ENCODE data around the gene IQCN. TPM values are rescaled to one million over a fixed set of nuclear protein-coding genes. Genes with fewer than 3 reads are reported as not detected.

The IQCN gene
- total and polyA plus RNA-seq, 10 of the 15 experiments (the other 5 are each of a cell fraction or from before 2014, with no cell fraction given), result 0.01 to 0.54 (median 0.23) TPM; not detected in 3

DNA sequence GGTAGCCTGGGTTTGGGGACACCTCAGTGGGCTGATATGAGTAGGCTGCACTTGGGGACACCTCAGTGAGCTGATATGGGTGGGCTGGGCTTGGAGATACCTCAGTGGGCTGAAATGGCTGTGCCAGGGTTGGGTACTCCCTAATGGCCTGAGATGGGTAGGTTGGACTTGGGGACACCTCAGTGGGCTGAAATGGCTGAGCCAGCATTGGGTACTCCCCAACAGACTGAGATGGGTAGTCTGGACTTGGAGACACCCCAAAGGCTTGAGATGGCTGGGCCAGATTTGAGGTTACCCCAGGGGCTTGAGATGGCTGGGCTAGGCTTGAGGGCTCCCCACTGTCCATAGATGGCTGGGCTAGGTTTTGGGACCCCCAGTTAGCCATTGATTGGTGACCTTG lies 12.1 kb downstream of the IQCN start (continued):
- TF ChIP-seq, protein P1, sequence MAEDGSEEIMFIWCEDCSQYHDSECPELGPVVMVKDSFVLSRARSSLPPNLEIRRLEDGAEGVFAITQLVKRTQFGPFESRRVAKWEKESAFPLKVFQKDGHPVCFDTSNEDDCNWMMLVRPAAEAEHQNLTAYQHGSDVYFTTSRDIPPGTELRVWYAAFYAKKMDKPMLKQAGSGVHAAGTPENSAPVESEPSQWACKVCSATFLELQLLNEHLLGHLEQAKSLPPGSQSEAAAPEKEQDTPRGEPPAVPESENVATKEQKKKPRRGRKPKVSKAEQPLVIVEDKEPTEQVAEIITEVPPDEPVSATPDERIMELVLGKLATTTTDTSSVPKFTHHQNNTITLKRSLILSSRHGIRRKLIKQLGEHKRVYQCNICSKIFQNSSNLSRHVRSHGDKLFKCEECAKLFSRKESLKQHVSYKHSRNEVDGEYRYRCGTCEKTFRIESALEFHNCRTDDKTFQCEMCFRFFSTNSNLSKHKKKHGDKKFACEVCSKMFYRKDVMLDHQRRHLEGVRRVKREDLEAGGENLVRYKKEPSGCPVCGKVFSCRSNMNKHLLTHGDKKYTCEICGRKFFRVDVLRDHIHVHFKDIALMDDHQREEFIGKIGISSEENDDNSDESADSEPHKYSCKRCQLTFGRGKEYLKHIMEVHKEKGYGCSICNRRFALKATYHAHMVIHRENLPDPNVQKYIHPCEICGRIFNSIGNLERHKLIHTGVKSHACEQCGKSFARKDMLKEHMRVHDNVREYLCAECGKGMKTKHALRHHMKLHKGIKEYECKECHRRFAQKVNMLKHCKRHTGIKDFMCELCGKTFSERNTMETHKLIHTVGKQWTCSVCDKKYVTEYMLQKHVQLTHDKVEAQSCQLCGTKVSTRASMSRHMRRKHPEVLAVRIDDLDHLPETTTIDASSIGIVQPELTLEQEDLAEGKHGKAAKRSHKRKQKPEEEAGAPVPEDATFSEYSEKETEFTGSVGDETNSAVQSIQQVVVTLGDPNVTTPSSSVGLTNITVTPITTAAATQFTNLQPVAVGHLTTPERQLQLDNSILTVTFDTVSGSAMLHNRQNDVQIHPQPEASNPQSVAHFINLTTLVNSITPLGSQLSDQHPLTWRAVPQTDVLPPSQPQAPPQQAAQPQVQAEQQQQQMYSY (CRISPR knock-in tag; IDR thresholded peaks at IDR 0.05), result no peak
- TF ChIP-seq, protein P2, sequence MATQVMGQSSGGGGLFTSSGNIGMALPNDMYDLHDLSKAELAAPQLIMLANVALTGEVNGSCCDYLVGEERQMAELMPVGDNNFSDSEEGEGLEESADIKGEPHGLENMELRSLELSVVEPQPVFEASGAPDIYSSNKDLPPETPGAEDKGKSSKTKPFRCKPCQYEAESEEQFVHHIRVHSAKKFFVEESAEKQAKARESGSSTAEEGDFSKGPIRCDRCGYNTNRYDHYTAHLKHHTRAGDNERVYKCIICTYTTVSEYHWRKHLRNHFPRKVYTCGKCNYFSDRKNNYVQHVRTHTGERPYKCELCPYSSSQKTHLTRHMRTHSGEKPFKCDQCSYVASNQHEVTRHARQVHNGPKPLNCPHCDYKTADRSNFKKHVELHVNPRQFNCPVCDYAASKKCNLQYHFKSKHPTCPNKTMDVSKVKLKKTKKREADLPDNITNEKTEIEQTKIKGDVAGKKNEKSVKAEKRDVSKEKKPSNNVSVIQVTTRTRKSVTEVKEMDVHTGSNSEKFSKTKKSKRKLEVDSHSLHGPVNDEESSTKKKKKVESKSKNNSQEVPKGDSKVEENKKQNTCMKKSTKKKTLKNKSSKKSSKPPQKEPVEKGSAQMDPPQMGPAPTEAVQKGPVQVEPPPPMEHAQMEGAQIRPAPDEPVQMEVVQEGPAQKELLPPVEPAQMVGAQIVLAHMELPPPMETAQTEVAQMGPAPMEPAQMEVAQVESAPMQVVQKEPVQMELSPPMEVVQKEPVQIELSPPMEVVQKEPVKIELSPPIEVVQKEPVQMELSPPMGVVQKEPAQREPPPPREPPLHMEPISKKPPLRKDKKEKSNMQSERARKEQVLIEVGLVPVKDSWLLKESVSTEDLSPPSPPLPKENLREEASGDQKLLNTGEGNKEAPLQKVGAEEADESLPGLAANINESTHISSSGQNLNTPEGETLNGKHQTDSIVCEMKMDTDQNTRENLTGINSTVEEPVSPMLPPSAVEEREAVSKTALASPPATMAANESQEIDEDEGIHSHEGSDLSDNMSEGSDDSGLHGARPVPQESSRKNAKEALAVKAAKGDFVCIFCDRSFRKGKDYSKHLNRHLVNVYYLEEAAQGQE (IDR thresholded peaks at IDR 0.05; ENCODE audit: low read depth, low read length), result no peak

DNA sequence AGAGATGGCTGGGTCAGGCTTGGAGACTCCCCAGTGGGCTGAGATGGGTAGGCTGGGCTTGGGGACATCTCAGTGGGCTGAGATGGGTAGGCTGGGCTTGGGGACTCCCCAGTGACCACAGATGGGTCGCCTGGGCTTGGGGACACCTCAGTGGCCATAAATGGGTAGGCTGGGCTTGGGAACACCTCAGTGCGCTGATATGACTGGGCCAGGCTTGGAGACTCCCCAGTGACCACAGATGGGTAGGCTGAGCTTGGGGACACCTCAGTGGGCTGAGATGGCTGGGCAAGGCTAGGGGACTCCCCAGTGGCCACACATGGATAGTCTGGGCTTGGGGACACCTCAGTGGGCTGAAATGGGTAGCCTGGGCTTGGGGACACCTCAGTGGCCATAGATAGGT lies 12.8 kb downstream of the IQCN start:
- H3K79me2 ChIP-seq (ENCODE audit: control insufficient read depth, insufficient read depth, low read length), result no peaks in the 10 kb centered on the region
- RAD21 ChIA-PET (ENCODE audit: unreplicated experiment), result no interaction called here
- no peak overlapping the region for H2AFZ ChIP-seq (ENCODE audit: control insufficient read depth, low read depth, low read length)
- TF ChIP-seq NFXL1 (IDR thresholded peaks at IDR 0.05; ENCODE audit: borderline replicate concordance) (no peak), RUNX3 (IDR thresholded peaks at IDR 0.05; ENCODE audit: low read length) (no peak)
- no peaks in the 10 kb centered on the region for H3K9me3 ChIP-seq (replicated peaks; ENCODE audit: control insufficient read depth, insufficient read depth, low read length)
- CTCF ChIA-PET, result interaction anchor here (0.9 to 3.0 kb wide), 4 partner anchors 9 to 18 kb away, joined by 3 to 13 read pairs (median 4); no protein-coding TSS in a partner anchor
- no peak for DNase-seq (ENCODE audit: low read depth, low spot score)
- intact Hi-C loops (cut with micrococcal nuclease; ENCODE audit: unreplicated experiment), result no loop called here
- no peaks in the 10 kb centered on the region for H3K4me1 ChIP-seq (ENCODE audit: control insufficient read depth, insufficient read depth, low read length)
- no peak overlapping the region for H3K9ac ChIP-seq (ENCODE audit: control insufficient read depth, insufficient read depth, low read length)
- no peaks in the 10 kb centered on the region for H4K20me1 ChIP-seq (ENCODE audit: control insufficient read depth, insufficient read depth)
- no peak for ATAC-seq
- SMC1A ChIA-PET (ENCODE audit: uncharacterized antibody, unreplicated experiment), result interaction anchor here (0.9 to 1.2 kb wide), 2 partner anchors 9 to 67 kb away, joined by 3 to 4 read pairs; no protein-coding TSS in a partner anchor
- H3K27me3 ChIP-seq (replicated peaks in 1 of 2; ENCODE audit: control insufficient read depth in 2 of 2, insufficient read depth in 2 of 2, low read length in 1 of 2), result no peaks in the 10 kb centered on the region
- POLR2A ChIA-PET, result interaction anchor here (0.9 kb wide), 1 partner anchor 15 kb away, joined by 3 read pairs; no protein-coding TSS in a partner anchor
- no peaks in the 10 kb centered on the region for H3K36me3 ChIP-seq (ENCODE audit: control insufficient read depth in 2 of 2, insufficient read depth in 2 of 2, low read length in 1 of 2)
- in situ Hi-C loops (cut with MboI), result no loop called here
- no peak for FAIRE-seq
- H3K27ac ChIP-seq (ENCODE audit: control insufficient read depth, insufficient read depth), result no peak overlapping the region
- H3K4me2 ChIP-seq (ENCODE audit: control insufficient read depth, insufficient read depth), result no peak overlapping the region
- WGBS (ENCODE audit: insufficient coverage, insufficient replicate concordance, low lambda C conversion rate, missing lambda C conversion rate), result 54% methylated on average over 2 of the region's 2 CpGs
- no peak overlapping the region for H3K4me3 ChIP-seq
- BruUV-seq (replicated peaks), result no TSS peak
